ENCODE data around the gene GARS1. TPM values are rescaled to one million over a fixed set of nuclear protein-coding genes. Genes with fewer than 3 reads are reported as not detected.
"Not testable (repeated sequence)": the region's sequence is repeated elsewhere in the genome, so short reads cannot be mapped to it uniquely, and the experiment has no call there.

Gene GARS1
- total RNA-seq, 6 experiments from 2014 or later, result 31.4 to 155 (median 44.7) TPM

- Histone ChIP-seq H3K36me3 (peaks cover 0 to 48% (median 24%) of the 10 kb centered on the region in 4 donors), H3K4me3 (no peak overlapping the region), H3K4me1 (no peaks in the 10 kb centered on the region), H3K9me3 (no peaks in the 10 kb centered on the region), H3K27ac (no peak overlapping the region), H3K27me3 (no peaks in the 10 kb centered on the region)
- no peak for DNase-seq
- 92% methylated on average over 1 of the region's 1 CpG for WGBS (ENCODE audit: insufficient coverage, low coverage, low lambda C conversion rate, missing lambda C conversion rate)
- no peak for ATAC-seq
- intact Hi-C loops (cut with DNase I), result no loop called here
- no peak for TF ChIP-seq CTCF (IDR thresholded peaks at IDR 0.05)
- no peak for TF ChIP-seq POLR2A (IDR thresholded peaks at IDR 0.05)
Observed at GRCh38 chr7:30634193-30634626, 39.5 kb downstream of the GARS1 start.

- TF ChIP-seq CTCF (IDR thresholded peaks at IDR 0.05) (no peak), POLR2A (IDR thresholded peaks at IDR 0.05) (no peak)
- intact Hi-C loops (cut with DNase I), result no loop called here
- WGBS (ENCODE audit: insufficient coverage, low coverage, low lambda C conversion rate, missing lambda C conversion rate), result 87% methylated on average over 6 of the region's 6 CpGs
- ATAC-seq (no peak), DNase-seq (no peak)
- no peaks in the 10 kb centered on the region for H3K4me1 ChIP-seq
- H3K27ac ChIP-seq, result no peak overlapping the region
- H3K4me3 ChIP-seq, result no peak overlapping the region
- no peaks in the 10 kb centered on the region for H3K9me3 ChIP-seq
- peaks cover 0 to 43% (median 21%) of the 10 kb centered on the region in 4 donors for H3K36me3 ChIP-seq
- H3K27me3 ChIP-seq, result no peaks in the 10 kb centered on the region
Observed at GRCh38 chr7:30634634-30635201, 40.0 kb downstream of the GARS1 start.

- no peak overlapping the region for H3K4me3 ChIP-seq
- ATAC-seq (no peak), DNase-seq (no peak)
- WGBS (ENCODE audit: insufficient coverage, low coverage, low lambda C conversion rate, missing lambda C conversion rate), result 87% methylated on average over 6 of the region's 6 CpGs
- H3K27me3 ChIP-seq, result no peaks in the 10 kb centered on the region
- H3K9me3 ChIP-seq, result no peaks in the 10 kb centered on the region
- peaks cover 0 to 34% (median 16%) of the 10 kb centered on the region in 4 donors for H3K36me3 ChIP-seq
- TF ChIP-seq POLR2A (IDR thresholded peaks at IDR 0.05), result no peak
- TF ChIP-seq CTCF (IDR thresholded peaks at IDR 0.05), result no peak
- intact Hi-C loops (cut with DNase I), result no loop called here
- no peaks in the 10 kb centered on the region for H3K4me1 ChIP-seq
- no peak overlapping the region for H3K27ac ChIP-seq
Observed at GRCh38 chr7:30635798-30636197, 41.1 kb downstream of the GARS1 start.

GRCh38 chr7:30642322-30642721 lies 47.6 kb downstream of the GARS1 start:
- ATAC-seq; H3K4me1 ChIP-seq; H3K36me3 ChIP-seq; H3K27ac ChIP-seq; H3K9me3 ChIP-seq; DNase-seq; intact Hi-C loops (cut with DNase I); H3K27me3 ChIP-seq: not testable (repeated sequence)
- 0% methylated on average over 1 of the region's 29 CpGs for WGBS (ENCODE audit: insufficient coverage, low coverage, low lambda C conversion rate, missing lambda C conversion rate)
- H3K4me3 ChIP-seq, result peak overlapping the region in 2 of 3 donors; percentile 26 to 31

GRCh38 chr7:30642789-30643188 lies 48.1 kb downstream of the GARS1 start:
- no peak for DNase-seq
- WGBS (ENCODE audit: insufficient coverage, low coverage, low lambda C conversion rate, missing lambda C conversion rate), result 65% methylated on average over 4 of the region's 4 CpGs

More at GRCh38 chr7:30642789-30643188, 48.1 kb downstream of the GARS1 start:
- Histone ChIP-seq H3K9me3 (no peaks in the 10 kb centered on the region), H3K36me3 (no peaks in the 10 kb centered on the region), H3K27me3 (no peaks in the 10 kb centered on the region), H3K4me1 (no peaks in the 10 kb centered on the region), H3K4me3 (peak overlapping the region in 2 of 3 donors; percentile 26 to 31), H3K27ac (no peak overlapping the region)
- no peak for TF ChIP-seq CTCF (IDR thresholded peaks at IDR 0.05)
- TF ChIP-seq POLR2A (IDR thresholded peaks at IDR 0.05), result no peak
- intact Hi-C loops (cut with DNase I), result no loop called here
- peak in 1 of 4 donors; percentile 35 for ATAC-seq

All from right lobe of liver (tissue), 6 donors.